AG09319 (cell line): ENCODE results near the gene ZNF346.

Source experiments
- DNase-seq: peaks from one replicate; pipeline ENCODE4 v3.0.0-alpha.2; 2010; ENCODE audit warnings: low read depth; ENCODE audit errors: extremely low read depth
- TF ChIP-seq, protein P1 (sequence below): IDR thresholded peaks from 2 replicates; pipeline ENCODE4 v1.5.1; 2011; ENCODE audit warnings: low read depth, mild to moderate bottlenecking, inconsistent platforms, low read length, moderate library complexity

The ZNF346 gene

DNA sequence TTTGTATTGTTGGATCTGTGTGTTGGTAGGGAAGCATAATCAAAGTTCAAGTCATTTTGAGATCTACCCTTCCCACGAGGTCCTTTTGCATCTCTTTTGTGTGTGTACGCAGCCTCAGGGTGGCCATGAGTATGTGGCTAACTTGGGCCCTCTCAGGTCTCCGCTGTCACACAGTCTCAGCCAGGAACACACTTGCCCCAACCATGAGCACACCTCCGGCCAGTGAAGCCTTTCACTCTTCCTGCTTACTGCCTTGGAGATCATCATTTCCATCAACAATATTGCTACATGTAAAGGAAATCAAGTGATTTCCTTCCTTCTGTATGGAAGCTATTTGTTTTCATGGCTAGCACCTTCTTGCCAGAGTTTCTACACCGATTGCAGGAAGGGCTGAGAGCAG lies 13.9 kb downstream of the ZNF346 start:
- TF ChIP-seq, protein P1, sequence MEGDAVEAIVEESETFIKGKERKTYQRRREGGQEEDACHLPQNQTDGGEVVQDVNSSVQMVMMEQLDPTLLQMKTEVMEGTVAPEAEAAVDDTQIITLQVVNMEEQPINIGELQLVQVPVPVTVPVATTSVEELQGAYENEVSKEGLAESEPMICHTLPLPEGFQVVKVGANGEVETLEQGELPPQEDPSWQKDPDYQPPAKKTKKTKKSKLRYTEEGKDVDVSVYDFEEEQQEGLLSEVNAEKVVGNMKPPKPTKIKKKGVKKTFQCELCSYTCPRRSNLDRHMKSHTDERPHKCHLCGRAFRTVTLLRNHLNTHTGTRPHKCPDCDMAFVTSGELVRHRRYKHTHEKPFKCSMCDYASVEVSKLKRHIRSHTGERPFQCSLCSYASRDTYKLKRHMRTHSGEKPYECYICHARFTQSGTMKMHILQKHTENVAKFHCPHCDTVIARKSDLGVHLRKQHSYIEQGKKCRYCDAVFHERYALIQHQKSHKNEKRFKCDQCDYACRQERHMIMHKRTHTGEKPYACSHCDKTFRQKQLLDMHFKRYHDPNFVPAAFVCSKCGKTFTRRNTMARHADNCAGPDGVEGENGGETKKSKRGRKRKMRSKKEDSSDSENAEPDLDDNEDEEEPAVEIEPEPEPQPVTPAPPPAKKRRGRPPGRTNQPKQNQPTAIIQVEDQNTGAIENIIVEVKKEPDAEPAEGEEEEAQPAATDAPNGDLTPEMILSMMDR: no peak
- no peak for DNase-seq

DNA sequence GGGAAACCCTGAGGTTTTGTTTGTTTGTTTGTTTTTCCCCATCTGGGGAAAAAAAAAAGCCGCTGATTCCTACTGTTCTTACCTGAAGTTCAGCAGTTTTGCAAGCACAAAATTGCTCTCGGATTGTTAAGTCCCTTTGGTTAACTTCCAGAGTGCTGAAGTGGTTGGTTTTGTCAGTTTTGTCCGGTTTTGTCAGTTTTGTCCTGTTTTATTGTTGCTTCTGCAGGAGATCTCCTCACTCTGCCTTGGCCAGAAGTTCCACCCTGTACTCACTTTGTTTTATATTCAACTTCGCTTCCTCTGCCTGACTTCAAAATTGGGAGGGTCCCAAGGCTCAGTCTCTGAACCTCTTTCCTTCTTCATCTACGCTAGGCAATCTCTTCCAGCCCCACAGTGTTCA lies 14.4 kb downstream of the ZNF346 start:
- TF ChIP-seq, protein P1: no peak
- DNase-seq: no peak

DNA sequence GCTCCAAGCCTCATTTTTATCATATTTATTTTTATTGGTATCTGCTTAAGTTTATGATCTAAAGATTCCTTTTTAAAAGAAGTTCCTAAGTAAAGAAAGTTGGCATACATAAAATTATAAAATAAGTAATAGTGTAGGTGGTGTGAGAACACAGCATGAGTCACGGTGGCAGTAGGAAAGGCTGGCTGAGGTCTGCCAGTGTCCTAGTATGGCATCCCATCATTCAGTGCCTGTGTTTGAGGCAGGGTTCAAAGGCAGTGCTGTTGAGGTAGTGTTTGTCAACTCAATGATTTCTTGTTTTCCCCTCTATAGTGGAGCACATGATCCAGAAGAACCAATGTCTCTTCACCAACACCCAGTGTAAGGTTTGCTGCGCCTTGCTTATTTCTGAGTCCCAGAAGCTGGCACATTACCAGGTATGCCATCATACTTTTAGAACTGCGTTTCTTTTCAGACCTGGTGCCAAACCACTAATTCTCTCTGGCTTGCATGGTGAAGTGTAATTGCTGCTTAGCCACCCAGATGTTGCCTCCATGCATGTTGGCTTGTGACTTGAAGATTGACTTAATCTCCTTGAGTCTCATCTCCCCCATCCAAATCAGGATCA lies 18.4 kb downstream of the ZNF346 start:
- TF ChIP-seq, protein P1: no peak
- DNase-seq: peak; percentile 49

DNA sequence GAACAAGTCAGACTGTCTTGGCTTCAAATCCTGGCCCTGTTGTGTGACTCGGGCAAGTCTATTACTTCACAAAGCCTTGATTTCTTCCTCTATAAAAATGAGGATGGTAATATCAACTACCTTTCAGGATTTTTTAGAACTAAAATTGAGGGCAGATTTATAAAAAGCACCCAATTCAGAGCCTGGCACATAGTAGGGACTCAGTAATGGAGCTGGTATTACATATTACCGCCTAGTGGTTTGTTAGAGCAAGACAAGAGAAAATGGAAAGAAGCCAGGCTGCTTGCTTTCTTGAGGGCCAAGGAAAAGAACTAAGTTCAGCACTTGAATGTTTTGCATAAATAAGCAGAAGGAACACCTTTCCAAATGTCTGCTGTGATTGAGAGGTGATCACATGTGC lies 19.4 kb downstream of the ZNF346 start:
- DNase-seq: no peak
- TF ChIP-seq, protein P1: no peak

DNA sequence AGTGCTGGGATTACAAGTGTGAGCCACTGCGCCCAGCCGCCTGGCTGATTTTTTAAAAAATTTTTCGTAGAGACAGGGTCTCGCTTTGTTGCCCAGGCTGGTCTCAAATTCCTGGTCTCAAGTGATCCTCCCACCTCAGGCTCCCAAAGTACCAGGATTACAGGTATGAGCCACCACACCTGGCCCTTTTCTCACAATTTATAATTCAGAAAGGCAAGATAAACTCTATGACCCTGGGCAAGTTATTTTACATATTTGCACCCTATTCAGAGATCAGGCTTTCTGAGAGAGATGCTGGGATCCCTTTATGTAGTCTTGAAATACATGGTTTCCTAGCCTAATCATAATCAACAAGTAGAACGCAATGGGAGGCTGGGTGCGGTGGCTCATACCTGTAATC lies 20.6 kb downstream of the ZNF346 start:
- no peak for DNase-seq
- TF ChIP-seq, protein P1: no peak

DNA sequence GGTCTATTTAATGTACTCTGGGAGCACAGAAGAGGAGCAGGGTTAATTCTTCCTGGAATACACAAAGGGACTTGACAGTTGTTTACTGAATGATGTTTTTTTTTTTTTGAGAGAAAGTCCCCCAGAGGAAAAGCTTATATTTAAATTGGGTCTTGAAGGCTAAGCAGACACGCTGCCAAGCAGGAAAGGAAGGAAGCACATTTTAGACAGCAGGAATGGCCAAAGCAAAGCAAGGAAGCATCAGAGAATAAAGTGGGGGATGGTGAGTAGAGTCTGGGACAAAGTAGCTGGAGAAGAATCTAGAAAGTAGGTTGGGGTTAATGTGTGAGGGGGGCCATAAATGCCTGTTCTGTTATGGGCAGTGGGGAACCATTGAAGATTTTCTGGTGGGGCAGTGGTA lies 21.5 kb downstream of the ZNF346 start:
- TF ChIP-seq, protein P1: no peak
- DNase-seq: no peak

DNA sequence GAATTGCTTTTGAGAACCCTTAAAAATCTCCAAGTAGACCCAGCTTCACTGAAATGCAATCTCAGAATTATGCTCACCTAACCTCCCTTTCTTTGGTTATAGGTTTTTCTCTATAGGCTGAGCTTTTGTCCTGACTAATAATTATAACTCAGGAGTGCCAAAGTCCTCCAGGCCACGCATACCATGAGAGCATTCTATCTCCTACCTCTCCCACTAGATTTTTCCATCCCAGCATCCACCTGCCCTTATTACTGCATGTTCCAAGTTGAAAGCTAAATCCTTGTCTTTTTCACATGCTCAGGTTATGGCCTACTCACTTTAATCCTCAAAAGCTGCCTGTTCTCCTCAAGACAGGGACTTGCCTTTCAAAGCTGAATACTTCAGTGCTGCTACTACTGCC lies 22.1 kb downstream of the ZNF346 start:
- TF ChIP-seq, protein P1: no peak
- DNase-seq: no peak
